DMS153 (cell line): ENCODE data around the gene NXPE4.
"Not testable (repeated sequence)": the region's sequence is repeated elsewhere in the genome, so short reads cannot be mapped to it uniquely, and the experiment has no call there.

Source experiments
- DNase-seq: peaks from one replicate; lab custom pipeline; 2025; lab: John Stamatoyannopoulos, UW

Gene NXPE4

DNA sequence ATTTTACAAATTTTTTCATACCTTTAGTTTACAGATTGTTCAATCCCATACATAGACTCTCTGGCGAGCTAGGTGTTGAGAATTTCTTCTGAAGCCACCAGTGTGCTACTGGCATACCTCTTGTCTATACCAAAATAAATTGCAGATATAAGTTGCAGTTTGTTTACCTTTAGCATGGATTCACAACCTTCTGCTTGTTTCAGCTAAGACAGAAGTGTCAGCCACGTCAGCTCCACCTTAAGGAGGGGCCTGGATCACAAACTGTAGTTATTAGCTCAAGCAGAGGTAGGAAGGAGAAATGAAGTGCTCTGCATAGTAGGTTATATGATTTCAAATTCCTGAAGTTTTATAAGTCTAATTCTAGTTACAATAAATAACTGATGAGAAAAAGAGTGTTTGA is at the start of gene NXPE4:
NXPE4 (minus strand) TSS at position 216 of the 400 bp plus-strand sequence. CDS start 1,027 bp downstream, outside the sequence.
- no peak for DNase-seq

DNA sequence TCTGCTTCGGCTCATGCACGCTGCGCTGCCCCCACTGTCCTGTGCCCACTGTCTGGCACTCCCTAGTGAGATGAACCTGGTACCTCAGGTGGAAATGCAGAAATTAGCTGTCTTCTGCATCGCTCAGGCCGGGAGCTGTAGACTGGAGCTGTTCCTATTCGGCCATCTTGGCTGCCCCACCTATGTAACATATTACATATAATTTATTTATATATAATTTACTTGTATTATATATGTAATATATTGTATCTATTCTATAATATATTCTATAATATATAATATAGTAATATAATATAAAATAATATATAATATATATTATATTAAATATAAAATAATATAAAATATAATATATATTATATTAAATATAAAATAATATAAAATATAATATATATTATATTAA is 43.9 kb upstream of the NXPE4 start:
- DNase-seq: not testable (repeated sequence)

DNA sequence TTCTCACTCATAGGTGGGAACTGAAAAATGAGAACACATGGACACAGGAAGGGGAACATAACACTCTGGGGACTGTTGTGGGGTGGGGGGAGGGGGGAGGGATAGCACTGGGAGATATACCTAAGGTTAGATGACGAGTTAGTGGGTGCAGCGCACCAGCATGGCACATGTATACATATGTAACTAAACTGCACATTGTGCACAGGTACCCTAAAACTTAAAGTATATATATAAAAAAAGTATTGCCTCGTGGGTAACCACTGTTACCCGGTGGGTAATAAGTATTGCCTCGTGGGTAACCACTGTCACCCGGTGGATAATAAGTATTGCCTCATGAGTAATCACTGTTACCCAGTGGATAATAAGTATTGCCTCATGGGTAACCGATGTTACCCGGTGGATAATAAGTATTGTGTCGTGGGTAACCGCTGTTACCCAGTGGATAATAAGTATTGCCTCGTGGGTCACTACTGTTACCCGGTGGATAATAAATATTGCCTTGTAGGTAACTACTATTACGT is 35.9 kb upstream of the NXPE4 start:
- not testable (repeated sequence) for DNase-seq

DNA sequence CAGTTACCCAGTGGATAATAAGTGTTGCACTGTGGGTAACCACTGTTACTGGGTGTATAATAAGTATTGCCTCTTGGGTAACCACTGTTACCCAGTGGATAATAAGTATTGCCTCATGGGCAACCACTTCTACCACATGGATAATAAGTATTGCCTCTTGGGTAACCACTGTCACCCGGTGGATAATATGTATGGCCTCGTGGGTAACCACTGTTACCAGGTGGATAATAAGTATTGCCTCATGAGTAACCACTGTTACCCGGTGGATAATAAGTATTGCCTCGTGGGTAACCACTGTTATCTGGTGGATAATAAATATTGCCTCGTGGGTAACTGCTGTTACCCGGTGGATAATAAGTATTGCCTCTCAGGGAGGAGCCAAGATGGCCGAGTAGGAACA is 29.7 kb upstream of the NXPE4 start:
- DNase-seq: no peak

DNA sequence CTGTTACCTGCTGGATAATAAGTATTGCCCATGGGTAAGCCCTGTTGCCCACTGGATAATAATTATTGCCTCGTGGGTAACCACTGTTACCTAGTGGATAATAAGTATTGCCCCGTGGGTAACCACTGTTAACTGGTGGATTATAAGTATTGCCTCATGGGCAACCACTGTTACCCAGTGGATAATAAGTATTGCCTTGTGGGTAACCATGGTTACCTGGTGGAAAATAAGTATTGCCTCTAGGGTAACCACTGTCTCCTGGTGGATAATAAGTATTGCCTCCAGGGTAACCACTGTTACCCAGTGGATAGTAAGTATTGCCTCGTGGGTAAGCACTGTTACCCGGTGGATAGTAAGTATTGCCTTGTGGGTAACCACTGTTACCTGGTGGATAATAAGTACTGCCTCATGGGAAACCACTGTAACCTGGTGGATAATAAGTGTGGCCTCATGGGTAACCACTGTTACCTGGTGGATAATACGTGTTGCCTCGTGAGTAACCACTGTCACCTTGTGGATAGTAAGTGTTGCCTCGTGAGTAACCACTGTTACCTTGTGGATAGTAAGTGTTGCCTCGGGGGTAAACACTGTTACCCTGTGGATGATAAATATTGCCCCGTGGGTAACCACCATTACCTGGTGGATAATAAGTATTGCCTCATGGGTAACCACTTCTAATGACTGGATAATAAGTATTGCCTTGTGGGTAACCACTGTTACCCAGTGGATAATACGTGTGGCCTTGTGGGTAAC is 29.0 kb upstream of the NXPE4 start:
- DNase-seq: no peak

DNA sequence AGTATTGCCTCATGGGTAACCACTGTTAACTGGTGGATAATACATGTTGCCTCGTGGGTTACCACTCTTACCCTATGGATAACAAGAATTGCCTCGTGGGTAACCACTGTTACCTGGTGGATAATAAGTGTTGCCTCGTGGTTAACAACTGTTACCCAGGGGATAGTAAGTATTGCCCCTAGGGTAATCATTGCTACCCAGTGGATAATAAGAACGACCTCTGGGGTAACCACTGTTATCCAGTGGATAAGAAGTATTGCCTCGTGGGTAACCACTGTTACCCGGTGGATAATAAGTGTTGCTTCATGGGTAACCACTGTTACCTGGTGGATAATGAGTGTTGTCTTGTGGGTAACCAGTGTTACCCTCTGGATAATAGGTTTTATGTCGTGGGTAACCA is 28.1 kb upstream of the NXPE4 start:
- no peak for DNase-seq

DNA sequence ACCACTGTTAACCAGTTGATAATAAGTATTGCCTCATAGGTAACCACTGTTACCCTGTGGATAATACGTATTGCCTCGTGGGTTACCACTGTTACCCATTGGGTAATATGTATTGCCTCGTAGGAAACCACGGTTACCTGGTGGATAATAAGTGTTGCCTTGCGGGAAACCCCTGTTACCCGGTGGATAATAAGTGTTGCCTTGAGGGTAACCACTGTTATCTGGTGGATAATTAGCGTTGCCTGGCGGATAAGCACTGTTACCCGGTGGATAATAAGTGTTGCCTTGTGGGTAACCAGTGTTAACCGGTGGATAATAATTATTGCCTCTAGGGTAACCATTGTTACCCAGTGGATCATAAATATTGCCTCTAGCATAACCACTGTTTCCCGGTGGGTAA is 27.3 kb upstream of the NXPE4 start:
- DNase-seq: no peak

DNA sequence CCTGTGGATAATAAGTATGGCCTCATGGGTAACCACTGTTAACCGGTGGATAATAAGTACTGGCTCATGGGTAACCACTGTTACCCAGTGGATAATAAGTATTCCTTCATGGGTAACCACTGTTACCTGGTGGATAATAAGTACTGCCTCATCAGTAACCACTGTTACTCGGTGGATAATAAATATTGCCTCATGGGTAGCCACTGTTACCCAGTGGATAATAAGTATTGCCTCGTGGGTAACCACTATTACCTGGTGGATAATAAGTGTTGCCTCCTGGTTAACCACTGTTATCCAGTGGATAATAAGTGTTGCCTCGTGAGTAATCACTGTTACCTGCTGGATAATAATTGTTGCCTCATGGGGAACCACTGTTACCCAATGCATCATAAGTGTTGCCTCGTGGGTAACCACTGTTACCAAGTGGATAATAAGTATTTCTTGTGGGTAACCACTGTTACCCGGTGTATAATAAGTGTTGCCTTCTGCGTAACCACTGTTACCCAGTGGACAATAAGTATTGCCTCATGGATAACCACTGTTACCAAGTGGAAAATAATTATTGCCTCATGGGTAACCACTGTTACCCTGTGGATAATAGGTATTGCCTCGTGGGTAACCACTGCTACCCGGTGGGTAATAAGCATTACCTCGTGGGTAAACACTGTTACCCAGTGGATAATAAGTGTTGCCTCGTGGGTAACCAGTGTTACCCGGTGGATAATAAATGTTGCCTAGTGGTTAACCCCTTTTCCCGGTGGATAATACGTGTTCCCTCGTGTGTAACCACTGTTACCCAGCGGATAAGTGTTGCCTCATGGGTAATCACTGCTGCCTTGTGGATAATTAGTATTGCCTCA is 26.6 kb upstream of the NXPE4 start:
- DNase-seq: no peak

DNA sequence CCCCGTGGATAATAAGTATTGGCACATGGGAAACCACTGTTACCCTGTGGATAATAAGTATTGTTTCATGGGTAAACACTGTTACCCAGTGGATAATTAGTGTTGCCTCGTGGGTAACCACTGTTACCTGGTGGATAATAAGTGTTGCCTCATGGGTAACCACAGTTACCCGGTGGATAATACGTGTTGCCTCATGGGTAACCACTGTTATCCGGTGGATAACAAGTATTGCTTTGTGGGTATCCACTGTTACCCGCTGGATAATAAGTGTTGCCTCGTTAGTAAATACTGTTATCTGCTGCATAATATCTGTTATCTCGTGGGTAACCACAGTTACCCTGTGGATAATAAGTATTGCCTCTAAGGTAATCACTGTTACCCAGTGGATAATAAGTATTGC is 25.5 kb upstream of the NXPE4 start:
- no peak for DNase-seq

DNA sequence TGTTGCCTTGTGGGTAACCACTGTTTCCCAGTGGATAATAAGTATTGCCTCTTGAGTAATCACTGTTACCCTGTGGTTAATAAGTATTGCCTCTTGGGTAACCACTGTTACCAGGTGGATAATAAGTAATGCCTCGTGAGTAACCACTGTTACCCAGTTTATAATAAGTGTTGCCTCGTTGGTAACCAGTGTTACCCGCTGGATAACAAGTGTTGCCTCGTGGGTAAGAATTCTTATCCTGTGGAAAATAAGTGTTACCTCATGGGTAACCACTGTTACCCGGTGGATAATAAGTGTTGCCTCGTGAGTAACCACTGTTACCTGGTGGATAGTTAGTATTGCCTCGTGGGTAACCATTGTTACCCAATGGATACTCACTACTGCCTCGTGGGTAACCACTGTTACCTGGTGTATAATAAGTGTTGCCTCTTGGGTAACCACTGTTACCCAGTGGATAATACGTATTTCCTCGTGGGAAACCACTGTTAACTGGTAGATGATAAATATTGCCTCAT is 24.1 kb upstream of the NXPE4 start:
- no peak for DNase-seq

DNA sequence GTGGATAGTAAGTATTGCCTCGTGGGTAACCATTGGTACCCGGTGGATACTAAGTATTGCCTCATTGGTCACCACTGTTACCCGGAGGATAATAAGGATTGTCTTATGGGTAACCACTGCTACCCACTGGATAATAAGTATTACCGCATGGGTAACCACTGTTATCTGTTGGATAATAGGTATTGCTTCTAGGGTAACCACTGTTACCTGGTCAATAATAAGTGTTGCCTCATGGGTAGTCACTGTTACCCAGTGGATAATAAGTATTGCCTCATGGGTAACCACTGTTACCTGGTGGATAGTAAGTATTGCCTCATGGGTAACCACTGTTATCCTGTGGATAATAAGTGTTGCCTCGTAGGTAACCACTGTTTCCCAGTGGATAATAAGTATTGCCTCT is 22.6 kb upstream of the NXPE4 start:
- no peak for DNase-seq

DNA sequence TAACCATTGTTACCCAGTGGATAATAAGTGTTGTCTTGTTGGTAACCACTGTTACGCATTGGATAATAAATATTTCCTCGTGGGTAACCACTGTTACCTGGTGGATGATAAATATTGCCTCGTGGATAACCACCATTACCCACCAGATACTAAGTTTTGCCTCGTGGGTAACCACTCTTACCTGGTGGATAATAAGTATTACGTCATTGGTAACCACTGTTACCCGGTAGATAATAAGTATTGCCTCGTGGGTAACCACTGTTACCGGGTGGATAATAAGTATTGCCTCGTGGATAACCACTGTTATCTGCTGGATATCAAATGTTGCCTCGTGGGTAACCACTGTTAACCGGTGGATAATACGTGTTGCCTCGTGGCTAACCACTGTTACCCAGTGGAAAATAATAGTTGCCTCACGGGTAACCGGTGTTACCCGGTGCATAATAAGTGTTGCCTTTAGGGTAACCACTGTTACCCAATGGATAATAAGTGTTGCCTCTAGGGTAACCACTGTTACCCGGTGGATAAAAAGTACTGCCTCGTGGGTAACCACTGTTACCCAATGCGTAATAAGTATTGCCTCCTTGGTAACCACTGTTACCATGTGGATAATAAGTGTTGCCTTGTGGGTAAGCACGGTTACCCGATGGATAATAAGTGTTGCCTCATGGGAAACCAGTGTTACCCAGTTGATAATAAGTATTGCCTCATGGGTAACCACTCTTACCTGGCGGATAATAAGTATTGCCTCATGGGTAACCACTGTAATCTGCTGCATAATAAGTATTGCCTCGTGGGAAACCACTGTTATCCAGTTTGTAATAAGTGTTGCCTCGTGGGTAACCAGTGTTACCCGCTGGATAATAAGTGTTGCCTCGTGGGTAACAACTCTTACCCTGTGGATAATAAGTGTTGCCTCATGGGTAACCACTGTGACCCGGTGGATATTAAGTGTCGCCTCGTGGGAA is 21.9 kb upstream of the NXPE4 start:
- DNase-seq: no peak

DNA sequence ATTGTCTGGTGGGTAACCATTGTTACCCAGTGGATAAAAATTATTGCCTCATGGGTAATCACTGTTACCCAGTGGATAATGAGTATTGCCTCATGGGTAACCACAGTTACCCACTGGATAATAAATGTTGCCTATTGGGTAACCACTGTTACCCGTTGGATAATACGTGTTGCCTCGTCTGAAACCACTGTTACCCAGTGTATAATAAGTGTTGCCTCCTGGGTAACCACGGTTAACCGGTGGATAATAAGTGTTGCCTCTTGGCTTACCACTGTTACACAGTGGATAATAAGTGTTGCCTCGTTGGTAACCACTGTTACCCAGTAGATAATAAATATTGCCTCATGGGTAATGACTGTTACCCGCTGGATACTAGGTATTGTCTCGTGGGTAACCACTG is 20.9 kb upstream of the NXPE4 start:
- DNase-seq: no peak

DNA sequence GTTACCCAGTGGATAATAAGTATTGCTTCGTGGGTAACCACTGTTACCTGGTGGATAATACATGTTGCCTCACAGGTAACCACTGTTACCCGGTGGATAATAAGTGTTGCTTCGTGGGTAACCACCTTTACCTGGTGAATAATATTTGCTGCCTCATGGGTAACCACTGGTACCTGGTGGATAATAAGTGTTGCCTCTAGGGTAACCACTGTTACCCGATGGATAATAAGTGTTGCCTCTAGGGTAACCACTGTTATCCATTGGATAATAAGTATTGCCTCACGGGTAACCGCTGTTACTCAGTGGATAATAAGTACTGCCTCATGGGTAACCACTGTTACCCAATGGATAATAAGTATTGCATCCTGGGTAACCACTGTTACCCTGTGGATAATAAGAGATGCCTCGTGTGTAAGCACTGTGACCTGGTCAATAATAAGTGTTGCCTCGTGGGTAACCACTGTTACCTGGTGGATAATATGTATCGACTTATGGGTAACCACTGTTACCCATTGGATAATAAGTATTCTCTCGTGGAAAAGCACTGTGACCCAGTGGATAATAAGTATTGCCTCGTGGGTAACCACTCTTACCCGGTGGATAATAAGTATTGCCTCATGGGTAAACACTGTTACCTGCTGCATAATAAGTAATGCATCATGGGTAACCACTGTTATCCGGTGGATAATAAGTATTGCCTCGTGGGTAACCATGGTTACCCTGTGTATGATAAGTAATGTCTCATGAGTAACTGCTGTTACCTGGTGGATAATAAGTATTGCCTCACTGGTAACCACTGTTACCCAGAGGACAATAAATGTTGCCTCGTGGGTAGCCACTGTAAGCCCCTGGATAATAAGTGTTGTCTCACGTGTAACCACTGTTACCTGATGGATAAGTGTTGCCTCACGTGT is 20.1 kb upstream of the NXPE4 start:
- DNase-seq: no peak

DNA sequence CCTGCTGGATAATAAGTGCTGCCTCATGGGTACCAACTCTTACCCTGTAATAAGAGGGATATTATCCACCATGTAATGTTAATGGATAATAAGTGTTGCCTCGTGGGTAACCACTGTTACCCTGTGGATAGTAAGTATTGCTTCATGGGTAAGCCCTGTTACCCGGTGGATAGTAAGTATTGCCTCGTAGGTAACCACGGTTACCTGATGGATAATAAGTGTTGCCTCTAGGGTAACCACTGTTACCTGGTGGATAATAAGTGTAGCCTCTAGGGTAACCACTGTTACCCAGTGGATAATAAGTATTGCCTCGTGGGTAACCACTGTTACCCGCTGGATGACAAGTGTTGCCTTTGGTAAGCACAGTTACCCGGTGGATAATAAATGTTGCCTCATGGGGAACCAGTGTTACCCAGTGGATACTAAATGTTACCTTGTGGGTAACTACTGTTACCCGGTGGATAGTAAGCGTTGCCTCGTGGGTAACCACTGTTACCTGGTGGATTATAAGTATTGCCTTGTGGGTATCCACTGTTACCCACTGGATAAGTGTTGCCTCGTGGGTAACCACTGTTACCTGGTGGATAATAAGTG is 18.6 kb upstream of the NXPE4 start:
- no peak for DNase-seq

DNA sequence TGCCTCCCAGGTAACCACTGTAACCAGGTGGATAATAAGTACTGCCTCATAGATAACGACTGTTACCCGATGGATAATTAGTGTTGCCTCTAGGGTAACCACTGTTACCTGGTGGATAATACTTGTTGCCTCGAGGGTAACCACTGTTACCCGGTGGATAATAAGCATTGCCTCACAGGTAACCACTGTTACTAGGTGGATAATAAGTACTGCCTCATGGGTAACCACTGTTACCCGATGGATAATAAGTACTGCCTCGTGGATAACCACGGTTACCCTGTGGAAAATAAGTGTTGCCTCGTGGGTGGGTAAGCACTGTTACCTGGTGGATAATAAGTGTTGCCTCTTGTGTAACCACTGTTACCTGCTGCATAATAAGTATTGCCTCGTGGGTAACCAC is 17.5 kb upstream of the NXPE4 start:
- DNase-seq: not testable (repeated sequence)

DNA sequence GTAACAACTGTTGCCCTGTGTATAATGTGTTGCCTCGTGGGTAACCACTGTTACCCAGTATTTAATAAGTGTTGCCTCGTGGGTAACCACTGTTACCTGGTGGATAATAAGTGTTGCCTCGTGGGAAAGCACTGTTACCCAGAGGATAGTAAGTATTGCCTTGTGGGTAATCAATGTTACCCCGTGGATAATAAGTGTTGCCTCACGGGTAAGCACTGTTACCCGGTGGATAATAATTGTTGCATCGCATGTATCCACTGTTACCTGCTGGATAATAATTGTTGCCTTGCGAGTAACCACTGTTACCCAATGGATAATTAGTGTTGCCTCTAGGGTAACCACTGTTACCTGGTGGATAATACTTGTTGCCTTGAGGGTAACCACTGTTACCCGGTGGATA is 17.1 kb upstream of the NXPE4 start:
- no peak for DNase-seq

DNA sequence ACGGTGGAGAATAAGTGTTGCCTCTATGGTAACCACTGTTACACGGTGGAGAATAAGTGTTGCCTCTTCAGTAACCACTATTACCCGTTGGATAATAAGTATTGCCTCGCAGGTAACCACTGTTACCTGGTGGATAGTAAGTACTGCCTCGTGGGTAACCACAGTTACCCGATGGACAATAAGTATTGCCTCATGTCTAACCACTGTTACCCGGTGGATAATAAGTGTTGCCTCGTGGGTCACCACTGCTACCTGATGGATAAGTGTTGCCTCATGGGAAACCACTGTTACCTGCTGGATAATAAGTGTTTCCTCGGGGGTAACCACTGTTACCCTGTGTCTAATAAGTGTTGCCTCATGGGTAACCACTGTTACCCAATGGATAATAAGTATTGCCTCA is 16.6 kb upstream of the NXPE4 start:
- DNase-seq: not testable (repeated sequence)

DNA sequence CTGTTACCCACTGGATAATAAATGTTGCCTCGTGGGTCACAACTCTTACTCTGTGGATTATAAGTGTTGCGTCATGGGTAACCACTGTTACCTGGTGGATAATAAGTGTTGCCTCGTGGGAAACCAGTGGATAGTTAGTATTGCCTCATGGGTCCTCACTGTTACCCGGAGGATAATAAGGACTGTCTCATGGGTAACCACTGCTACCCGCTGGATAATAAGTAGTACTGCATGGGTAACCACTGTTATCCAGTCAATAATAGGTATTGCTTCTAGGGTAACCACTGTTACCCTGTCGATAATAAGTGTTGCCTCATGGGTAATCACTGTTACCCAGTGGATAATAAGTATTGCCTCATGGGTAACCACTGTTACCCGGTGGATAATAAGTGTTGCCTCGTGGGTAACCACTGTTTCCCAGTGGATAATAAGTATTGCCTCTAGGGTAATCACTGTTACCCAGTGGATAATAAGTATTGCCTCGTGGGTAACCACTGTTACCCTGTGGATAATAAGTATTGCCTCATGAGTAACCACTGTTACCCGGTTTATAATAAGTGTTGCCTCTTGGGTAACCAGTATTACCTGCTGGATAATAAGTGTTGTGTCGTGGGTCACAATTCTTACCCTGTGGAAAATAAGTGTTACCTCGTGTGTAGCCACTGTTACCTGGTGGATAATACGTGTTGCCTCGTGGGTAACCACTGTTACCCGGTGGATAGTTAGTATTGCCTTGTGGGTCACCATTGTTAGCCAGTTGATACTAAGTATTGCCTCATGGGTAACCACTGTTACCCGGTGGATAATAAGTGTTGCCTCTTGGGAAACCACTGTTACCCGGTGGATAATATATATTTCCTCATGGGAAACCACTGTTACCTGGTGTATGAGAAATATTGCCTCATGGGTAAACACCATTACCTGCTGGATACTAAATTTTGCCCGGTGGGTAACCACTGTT is 15.7 kb upstream of the NXPE4 start:
- no peak for DNase-seq
